GM06990 (cell line): ENCODE measurements around the gene ARFIP1.

Source experiments
- DNase-seq: peaks from one replicate; pipeline ENCODE4 v3.0.0-alpha.2; 2011; ENCODE audit not compliant: insufficient read length; ENCODE audit errors: extremely low read depth
- H3K27me3 ChIP-seq: replicated peaks from 2 replicates; pipeline ENCODE4 v1.6.0; 2011; ENCODE audit warnings: low read length; ENCODE audit not compliant: control insufficient read depth, insufficient read depth
- H3K36me3 ChIP-seq: 2 replicates; pipeline ENCODE4 v1.5.1; 2011; ENCODE audit warnings: low read length; ENCODE audit not compliant: control insufficient read depth, insufficient read depth
- H3K4me3 ChIP-seq: replicated peaks from 2 replicates; pipeline ENCODE4 v1.5.1; 2011; ENCODE audit warnings: low read depth, mild to moderate bottlenecking, control low read depth, low read length
- TF ChIP-seq, protein P1 (sequence below): IDR thresholded peaks from 2 replicates; pipeline ENCODE4 v1.5.1; 2011; ENCODE audit warnings: low read length, control low read depth, mild to moderate bottlenecking, inconsistent platforms; ENCODE audit not compliant: insufficient read depth, poor library complexity, severe bottlenecking

The ARFIP1 gene

DNA sequence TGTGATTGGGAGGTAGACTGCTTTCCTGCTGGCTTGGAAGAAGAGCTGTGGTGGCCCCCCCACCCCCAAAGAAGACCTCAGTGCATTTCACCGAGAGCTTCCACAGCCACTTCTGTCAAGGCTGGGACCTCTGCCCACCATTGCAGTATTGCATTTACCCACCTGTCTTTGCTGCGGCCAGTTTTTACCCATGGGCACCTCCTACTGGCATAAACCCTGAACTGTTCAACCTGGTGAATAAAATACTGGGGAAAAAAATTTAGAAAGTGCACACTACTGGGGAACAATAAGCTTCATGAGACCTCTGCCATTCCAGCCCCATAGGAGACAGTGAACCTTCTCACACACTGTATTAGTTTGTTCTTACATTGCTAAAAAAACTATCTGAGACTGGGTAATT is 40.3 kb downstream of the ARFIP1 start:
- TF ChIP-seq, protein P1, sequence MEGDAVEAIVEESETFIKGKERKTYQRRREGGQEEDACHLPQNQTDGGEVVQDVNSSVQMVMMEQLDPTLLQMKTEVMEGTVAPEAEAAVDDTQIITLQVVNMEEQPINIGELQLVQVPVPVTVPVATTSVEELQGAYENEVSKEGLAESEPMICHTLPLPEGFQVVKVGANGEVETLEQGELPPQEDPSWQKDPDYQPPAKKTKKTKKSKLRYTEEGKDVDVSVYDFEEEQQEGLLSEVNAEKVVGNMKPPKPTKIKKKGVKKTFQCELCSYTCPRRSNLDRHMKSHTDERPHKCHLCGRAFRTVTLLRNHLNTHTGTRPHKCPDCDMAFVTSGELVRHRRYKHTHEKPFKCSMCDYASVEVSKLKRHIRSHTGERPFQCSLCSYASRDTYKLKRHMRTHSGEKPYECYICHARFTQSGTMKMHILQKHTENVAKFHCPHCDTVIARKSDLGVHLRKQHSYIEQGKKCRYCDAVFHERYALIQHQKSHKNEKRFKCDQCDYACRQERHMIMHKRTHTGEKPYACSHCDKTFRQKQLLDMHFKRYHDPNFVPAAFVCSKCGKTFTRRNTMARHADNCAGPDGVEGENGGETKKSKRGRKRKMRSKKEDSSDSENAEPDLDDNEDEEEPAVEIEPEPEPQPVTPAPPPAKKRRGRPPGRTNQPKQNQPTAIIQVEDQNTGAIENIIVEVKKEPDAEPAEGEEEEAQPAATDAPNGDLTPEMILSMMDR = no peak
- Histone ChIP-seq H3K36me3 (peaks cover 2% of the 10 kb centered on the region), H3K4me3 (no peak overlapping the region), H3K27me3 (no peaks in the 10 kb centered on the region)
- DNase-seq = no peak

DNA sequence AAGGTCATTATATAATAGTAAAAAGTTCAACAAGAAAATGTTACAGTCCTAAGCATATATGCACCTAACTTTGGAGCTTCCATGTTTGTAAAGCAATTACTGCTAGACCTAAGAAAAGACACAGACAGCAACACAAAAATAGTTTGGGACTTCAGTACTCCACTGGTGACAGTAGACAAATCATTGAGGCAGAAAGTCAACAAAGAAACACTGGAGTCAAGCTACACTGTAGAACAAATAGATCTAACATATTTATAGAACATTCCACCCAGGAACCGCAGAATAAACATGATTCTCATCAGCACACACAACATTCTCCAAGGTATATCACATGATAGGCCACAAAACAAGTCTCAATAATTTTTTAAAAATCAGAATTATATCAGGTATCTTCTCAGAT is 42.6 kb downstream of the ARFIP1 start:
- peaks cover 2% of the 10 kb centered on the region for H3K36me3 ChIP-seq

DNA sequence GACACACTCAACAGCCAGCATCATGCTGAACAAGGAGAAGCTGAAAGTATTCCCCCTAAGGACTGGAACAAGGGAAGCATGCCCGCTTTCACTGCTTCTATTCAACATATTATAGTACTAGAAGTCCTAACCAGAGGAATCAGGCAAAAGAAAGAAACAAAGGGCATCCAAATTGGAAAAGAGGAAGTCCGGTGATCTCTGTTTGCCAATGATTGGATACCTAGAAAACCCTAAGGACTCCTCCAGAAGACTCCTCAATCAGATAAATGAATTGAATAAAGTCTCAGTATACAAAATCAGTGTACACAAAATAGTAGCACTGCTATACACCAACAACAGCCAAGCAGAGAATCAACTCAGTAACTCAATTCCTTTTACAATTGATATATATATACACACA is 44.8 kb downstream of the ARFIP1 start:
- TF ChIP-seq, protein P1 = no peak

More for the DNA sequence above, 42.6 kb downstream of the ARFIP1 start:
- DNase-seq = no peak
- Histone ChIP-seq H3K4me3 (no peak overlapping the region), H3K27me3 (no peaks in the 10 kb centered on the region)
- TF ChIP-seq, protein P1 = no peak

DNA sequence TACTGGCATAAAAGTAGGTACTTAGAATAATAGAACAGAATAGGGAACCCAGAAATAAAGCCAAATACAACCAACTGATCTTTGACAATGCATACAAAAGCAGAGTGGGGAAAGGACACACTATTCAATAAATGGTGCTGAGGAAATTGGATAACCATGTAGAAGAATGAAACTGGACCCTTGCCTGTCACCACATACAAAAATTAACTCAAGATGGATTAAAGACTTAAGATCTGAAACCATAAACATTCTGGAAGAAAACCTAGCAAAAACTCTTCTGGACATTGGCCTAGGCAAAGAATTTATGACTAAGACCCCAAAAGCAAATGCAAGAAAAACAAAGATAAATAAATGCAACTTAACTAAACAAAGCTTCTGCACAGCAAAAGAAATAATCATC is 45.6 kb downstream of the ARFIP1 start:
- TF ChIP-seq, protein P1 = no peak
- Histone ChIP-seq H3K4me3 (no peak overlapping the region), H3K36me3 (no peaks in the 10 kb centered on the region), H3K27me3 (no peaks in the 10 kb centered on the region)
- DNase-seq = no peak

More for the DNA sequence above, 44.8 kb downstream of the ARFIP1 start:
- Histone ChIP-seq H3K4me3 (no peak overlapping the region), H3K27me3 (no peaks in the 10 kb centered on the region), H3K36me3 (peaks cover 1% of the 10 kb centered on the region; the same call in 1 of the 2 replicates)
- DNase-seq = no peak

DNA sequence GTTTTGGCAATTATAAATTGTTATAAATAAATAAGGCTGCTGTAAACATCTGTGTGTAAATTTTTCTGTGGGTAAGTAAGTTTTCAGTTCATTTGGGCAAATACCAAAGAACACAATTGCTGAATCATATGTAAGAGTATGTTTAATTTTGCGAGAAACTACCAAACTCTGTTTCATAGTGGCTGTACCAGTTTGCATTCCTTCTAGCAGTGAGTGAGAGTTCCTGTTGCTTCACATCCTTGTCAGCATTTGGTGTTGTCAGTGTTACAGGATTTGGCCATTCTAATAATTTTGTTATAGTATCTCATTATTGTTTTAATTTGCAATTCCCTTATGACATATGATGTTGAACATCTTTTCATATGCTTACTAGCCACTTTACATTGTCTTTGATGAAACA is 48.4 kb downstream of the ARFIP1 start:
- Histone ChIP-seq H3K4me3 (no peak overlapping the region), H3K36me3 (no peaks in the 10 kb centered on the region), H3K27me3 (no peaks in the 10 kb centered on the region)
- no peak for DNase-seq
- TF ChIP-seq, protein P1 = no peak

DNA sequence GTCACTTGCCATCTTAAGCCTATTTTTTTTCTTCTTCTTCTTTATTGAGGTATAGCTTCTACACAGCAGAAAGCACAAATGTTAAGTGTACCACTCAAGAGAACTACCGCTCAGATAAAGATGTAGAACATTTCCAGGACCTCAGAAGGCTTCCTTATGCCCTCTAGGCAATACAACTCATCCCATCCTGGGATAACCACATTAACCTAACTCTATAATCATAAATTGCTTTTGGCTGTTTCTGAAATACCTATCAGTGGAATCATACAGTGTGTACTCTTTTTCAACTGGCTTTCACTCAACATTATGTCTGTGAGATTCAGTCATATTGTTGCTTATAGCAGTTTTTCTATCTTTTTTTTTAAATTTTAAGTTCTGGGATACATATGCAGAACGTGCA is 51.7 kb downstream of the ARFIP1 start:
- Histone ChIP-seq H3K36me3 (no peaks in the 10 kb centered on the region), H3K27me3 (no peaks in the 10 kb centered on the region), H3K4me3 (no peak overlapping the region)
- no peak for DNase-seq
- TF ChIP-seq, protein P1 = no peak
